Pancreas (tissue), 10 donors: ENCODE measurements around the gene CSTPP1. TPM values are rescaled to one million over a fixed set of nuclear protein-coding genes. Genes with fewer than 3 reads are reported as not detected.

Experiments used
- ATAC-seq, 4 donors: fragments of 200-7000 bp; cut with Tn5 transposase; one replicate each; pipeline versions ENCODE4 v1.8.0 to v1.9.1; 2020; ENCODE audit warnings: mild to moderate bottlenecking in 4 of 4, moderate library complexity in 4 of 4
- DNase-seq, 6 donors: peaks; one replicate each; pipeline ENCODE4 v3.0.0-alpha.2; 2020
- FAIRE-seq: peaks from 2 replicates; lab custom pipeline; 2012; peaks lifted over from hg19 to GRCh38; lab: Jason Lieb, UNC
- H3K27ac ChIP-seq, 4 donors: fragments of 200-600 bp; sonication (generic); 1 replicate in 3 of 4; 2 replicates in 1 of 4; pipeline versions ENCODE4 v1.5.0 to v1.8.0; 2020
- H3K27me3 ChIP-seq, 4 donors: fragments of 200-600 bp; one replicate each; pipeline ENCODE4 v1.8.0; 2021
- H3K36me3 ChIP-seq, 3 donors: fragments of 200-600 bp; sonication (generic) in 1 of 3; one replicate each; pipeline versions ENCODE4 v1.5.0 to v1.8.0; 2020 to 2021
- H3K4me1 ChIP-seq, 3 donors: fragments of 200-600 bp; one replicate each; pipeline ENCODE4 v1.8.0; 2021
- H3K4me3 ChIP-seq, 4 donors: fragments of 200-600 bp; sonication (generic) in 2 of 4; one replicate each; pipeline versions ENCODE4 v1.5.0 to v1.8.0; 2020 to 2021
- H3K9me3 ChIP-seq, 4 donors: fragments of 200-600 bp; one replicate each; pipeline ENCODE4 v1.8.0; 2021
- CTCF ChIP-seq, 4 donors: fragments of 200-600 bp; sonication (generic) in 3 of 4; IDR thresholded peaks; one replicate each; pipeline versions ENCODE4 v1.5.0 to v1.8.0; 2021; ENCODE audit warnings: antibody characterized with exemption in 4 of 4
- WGBS, 2 donors: extraction: QIAGEN DNeasy Blood & Tissue Kit; methylation state at CpG; one replicate each; pipeline ENCODE4 v1.1.7; 2013; 5-methylcytosine and 5-hydroxymethylcytosine counted together
- intact Hi-C, 3 donors: fragments of 100-400 bp; cut with DNase I; formaldehyde crosslinking; loops; one replicate each; pipeline versions ENCODE4 v1.11.1 to v1.14.2; 2022
- polyA plus RNA-seq, 2 donors: library from polyadenylated mRNA; stranded (reverse); fragments of 200-250 nt; gene quantifications; one replicate each; pipeline ENCODE4 v1.2.3, GENCODE V29; 2013
- total RNA-seq, 6 donors: library from RNA; stranded (reverse); fragmentation: NEBNext Ultra II Directional in 4 of 6; extraction: Animal tissue kit (Norgen Biotek cat#: 25700) in 4 of 6; gene quantifications; one replicate each; pipeline versions ENCODE4 v1.2.1 to v1.2.4, GENCODE V29; 2021 to 2023
- donor health status: healthy with polysubstance abuse.
- donor health status: DM: no; HTN: no; CAD: no; lungs with moderate emphysema.
- donor health status: DM: no; HTN: no; CAD: no.
- donor health status: control.
- donor health status: control.
- donor health status: Bipolar disorder and iron deficiency.
- donor health status: DM: yes; HTN: yes; CAD: no.
- donor health status: DM: no; HTN: no; CAD: no.
- donor health status: DM: no; HTN: no; CAD: no.
- donor health status: DM: yes; HTN: yes; CAD: no.

The CSTPP1 gene
- total and polyA plus RNA-seq, 8 donors, result 9.7 to 23.6 (median 14.0) TPM

GRCh38 chr11:47185305-47186075, 248.9 kb downstream of the CSTPP1 start:
- Histone ChIP-seq H3K27me3 (no peaks in the 10 kb centered on the region), H3K4me3 (peak overlapping the region; percentile 65 to 84 (median 68)), H3K4me1 (peaks cover 0 to 14% (median 9%) of the 10 kb centered on the region in 3 donors), H3K27ac (peak overlapping the region; percentile 76 to 86 (median 78)), H3K9me3 (no peaks in the 10 kb centered on the region), H3K36me3 (no peaks in the 10 kb centered on the region)
- ATAC-seq (peak; percentile 36 to 57 (median 42)), DNase-seq (peak; percentile 59 to 87 (median 70)), FAIRE-seq (no peak)
- 2 to 3% methylated on average over 44 to 50 of the region's 50 CpGs for WGBS, 2 donors
- TF ChIP-seq CTCF (IDR thresholded peaks at IDR 0.05), result no peak
- intact Hi-C loops, result no loop called here

GRCh38 chr11:47186076-47186699, 249.6 kb downstream of the CSTPP1 start, which contains the start of gene PACSIN3:
TSS of gene PACSIN3 (minus strand) at chr11:47186434. CDS start at chr11:47182727, 3,707 bp downstream.
- Histone ChIP-seq H3K9me3 (no peaks in the 10 kb centered on the region), H3K27me3 (no peaks in the 10 kb centered on the region), H3K27ac (peak within 1 kb of the TSS; percentile 76 to 86 (median 78)), H3K4me3 (peak within 1 kb of the TSS; percentile 65 to 84 (median 68)), H3K4me1 (peaks cover 0 to 14% (median 9%) of the 10 kb centered on the region in 3 donors), H3K36me3 (no peaks in the 10 kb centered on the region)
- WGBS, 2 donors, result 0% methylated on average over 54 to 80 of the region's 80 CpGs
- FAIRE-seq (no peak), DNase-seq (peak in 5 of 6 donors; percentile 63 to 85 (median 79)), ATAC-seq (peak; percentile 69 to 80 (median 76))
- intact Hi-C loops, result no loop called here
- TF ChIP-seq CTCF (IDR thresholded peaks at IDR 0.05), result peak in 1 of 4 donors; percentile 8

- no peak for FAIRE-seq
- H3K4me3 ChIP-seq, result peak overlapping the region; percentile 65 to 84 (median 68)
- H3K27ac ChIP-seq, result peak overlapping the region; percentile 76 to 86 (median 78)
- no peaks in the 10 kb centered on the region for H3K36me3 ChIP-seq
- no peaks in the 10 kb centered on the region for H3K9me3 ChIP-seq
- peak; percentile 45 to 59 (median 54) for ATAC-seq
- WGBS, 2 donors, result 2% methylated on average over 62 to 63 of the region's 63 CpGs
- TF ChIP-seq CTCF (IDR thresholded peaks at IDR 0.05), result no peak
- peaks cover 0 to 14% (median 9%) of the 10 kb centered on the region in 3 donors for H3K4me1 ChIP-seq
- DNase-seq, result peak; percentile 69 to 87 (median 76)
- H3K27me3 ChIP-seq, result no peaks in the 10 kb centered on the region
- intact Hi-C loops, result no loop called here
Measured at GRCh38 chr11:47186700-47187695, 250.4 kb downstream of the CSTPP1 start.

GRCh38 chr11:47187723-47188122, 251.2 kb downstream of the CSTPP1 start:
- Histone ChIP-seq H3K4me3 (peak overlapping the region in 2 of 4 donors; percentile 69 to 84), H3K27ac (peak overlapping the region; percentile 76 to 86 (median 78)), H3K27me3 (no peaks in the 10 kb centered on the region), H3K4me1 (peaks cover 0 to 14% (median 9%) of the 10 kb centered on the region in 3 donors), H3K9me3 (no peaks in the 10 kb centered on the region), H3K36me3 (no peaks in the 10 kb centered on the region)
- WGBS, 2 donors, result 11 to 21% methylated on average over 5 of the region's 5 CpGs
- TF ChIP-seq CTCF (IDR thresholded peaks at IDR 0.05), result no peak
- intact Hi-C loops, result no loop called here
- DNase-seq (no peak), ATAC-seq (no peak), FAIRE-seq (no peak)
